Right lobe of liver (tissue), 6 donors: Measurements from ENCODE around the gene AKAP13. TPM values are rescaled to one million over a fixed set of nuclear protein-coding genes. Genes with fewer than 3 reads are reported as not detected.

ENCODE experiments used
- ATAC-seq, 4 donors: fragments of 200-7000 bp; cut with Tn5 transposase; one replicate each; pipeline ENCODE4 v1.9.1; 2020; ENCODE audit warnings: mild to moderate bottlenecking in 4 of 4, moderate library complexity in 4 of 4
- DNase-seq, 3 donors: peaks; one replicate each; pipeline ENCODE4 v3.0.0-alpha.2; 2020
- H3K27ac ChIP-seq, 3 donors: fragments of 200-600 bp; one replicate each; pipeline ENCODE4 v1.8.0; 2022
- H3K27me3 ChIP-seq, 2 donors: fragments of 200-600 bp; one replicate each; pipeline ENCODE4 v1.8.0; 2022
- H3K36me3 ChIP-seq, 4 donors: fragments of 200-600 bp; sonication (generic) in 1 of 4; one replicate each; pipeline versions ENCODE4 v1.5.1 to v1.8.0; 2017 to 2022; ENCODE audit warnings: control low read depth in 1 of 4
- H3K4me1 ChIP-seq, 4 donors: fragments of 200-600 bp; sonication (generic) in 1 of 4; one replicate each; pipeline versions ENCODE4 v1.5.1 to v1.8.0; 2017 to 2022; ENCODE audit warnings: control low read depth in 1 of 4
- H3K4me3 ChIP-seq, 3 donors: fragments of 200-600 bp; one replicate each; pipeline ENCODE4 v1.8.0; 2022
- H3K9me3 ChIP-seq, 4 donors: fragments of 200-600 bp; sonication (generic) in 1 of 4; one replicate each; pipeline versions ENCODE4 v1.5.1 to v1.8.0; 2017 to 2022; ENCODE audit warnings: control low read depth in 1 of 4
- CTCF ChIP-seq, 4 donors: fragments of 200-600 bp in 3 of 4; fragments of 450-650 bp in 1 of 4; IDR thresholded peaks; one replicate each; pipeline versions ENCODE4 v1.5.1 to v1.8.0; 2016 to 2022; ENCODE audit warnings: antibody characterized with exemption in 4 of 4, mild to moderate bottlenecking in 2 of 4
- POLR2A ChIP-seq: fragments of 450-650 bp; IDR thresholded peaks from one replicate; pipeline ENCODE4 v1.6.1; 2017; ENCODE audit warnings: antibody characterized with exemption, mild to moderate bottlenecking
- WGBS: methylation state at CpG from one replicate; pipeline ENCODE4 v1.1.6; 2018; ENCODE audit warnings: low coverage, low lambda C conversion rate; ENCODE audit not compliant: insufficient coverage; ENCODE audit errors: missing lambda C conversion rate; 5-methylcytosine and 5-hydroxymethylcytosine counted together
- intact Hi-C, 2 donors: fragments of 100-400 bp; cut with DNase I; formaldehyde crosslinking; loops; one replicate each; pipeline versions ENCODE4 v1.11.2 to v1.14.1; 2022
- total RNA-seq, 6 experiments: library from RNA; depleted of rRNA in 2 of 6; stranded (reverse); fragments of >200 nt in 2 of 6; fragmentation: NEBNext Ultra II Directional in 3 of 6; extraction: Animal tissue kit (Norgen Biotek cat#: 25700) in 3 of 6; gene quantifications; one replicate each; pipeline versions ENCODE4 v1.1.0 to v1.2.4, GENCODE V29; 2016 to 2023
- donor health status: DM: no; HTN: yes; CAD: no.
- donor health status: DM: no; HTN: no; CAD: no.
- donor health status: DM: no; HTN: no; CAD: no.
- donor health status: DM: no; HTN: yes; CAD: no.
- donor health status: DM: no; HTN: yes; CAD: no.

The AKAP13 gene
- total RNA-seq, 6 experiments from 2014 or later, result 50.1 to 73.1 (median 63.9) TPM

- intact Hi-C loops, result no loop called here
- H3K27ac ChIP-seq, result no peak overlapping the region
- WGBS, result 52% methylated on average over 6 of the region's 6 CpGs
- no peak for ATAC-seq
- no peaks in the 10 kb centered on the region for H3K4me1 ChIP-seq
- H3K9me3 ChIP-seq, result no peaks in the 10 kb centered on the region
- H3K27me3 ChIP-seq, result no peaks in the 10 kb centered on the region
- no peak for TF ChIP-seq POLR2A
- TF ChIP-seq CTCF (IDR thresholded peaks at IDR 0.05), result no peak
- no peaks in the 10 kb centered on the region for H3K36me3 ChIP-seq
- H3K4me3 ChIP-seq, result no peak overlapping the region
- no peak for DNase-seq
Observed at GRCh38 chr15:85463976-85464375, 83.6 kb downstream of the AKAP13 start.

DNA sequence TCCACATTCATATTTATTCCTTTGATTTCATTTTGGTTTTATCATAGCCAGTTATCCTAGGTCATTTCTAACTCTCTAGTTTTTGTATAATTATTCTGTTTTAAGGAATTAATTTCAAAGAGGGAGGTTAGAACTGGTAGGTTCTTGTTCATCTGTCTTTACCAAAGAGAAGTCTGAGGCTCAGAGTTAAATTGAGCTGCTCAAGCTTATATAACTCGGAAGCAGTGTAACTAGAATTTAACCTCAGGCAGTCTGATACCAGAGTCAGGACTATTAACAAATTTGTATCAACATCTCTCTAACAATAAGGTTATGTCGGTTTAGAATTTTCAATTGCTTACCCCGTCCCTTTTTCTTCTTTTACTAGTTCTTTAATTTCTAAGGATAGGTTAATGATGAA lies 84.1 kb downstream of the AKAP13 start:
- no peak for DNase-seq
- no peaks in the 10 kb centered on the region for H3K9me3 ChIP-seq
- H3K4me3 ChIP-seq, result no peak overlapping the region
- no peaks in the 10 kb centered on the region for H3K27me3 ChIP-seq
- no peaks in the 10 kb centered on the region for H3K36me3 ChIP-seq
- no peaks in the 10 kb centered on the region for H3K4me1 ChIP-seq
- no peak for TF ChIP-seq POLR2A
- no peak for TF ChIP-seq CTCF (IDR thresholded peaks at IDR 0.05)
- 80% methylated on average over 3 of the region's 3 CpGs for WGBS
- intact Hi-C loops, result no loop called here
- H3K27ac ChIP-seq, result no peak overlapping the region
- ATAC-seq, result no peak

DNA sequence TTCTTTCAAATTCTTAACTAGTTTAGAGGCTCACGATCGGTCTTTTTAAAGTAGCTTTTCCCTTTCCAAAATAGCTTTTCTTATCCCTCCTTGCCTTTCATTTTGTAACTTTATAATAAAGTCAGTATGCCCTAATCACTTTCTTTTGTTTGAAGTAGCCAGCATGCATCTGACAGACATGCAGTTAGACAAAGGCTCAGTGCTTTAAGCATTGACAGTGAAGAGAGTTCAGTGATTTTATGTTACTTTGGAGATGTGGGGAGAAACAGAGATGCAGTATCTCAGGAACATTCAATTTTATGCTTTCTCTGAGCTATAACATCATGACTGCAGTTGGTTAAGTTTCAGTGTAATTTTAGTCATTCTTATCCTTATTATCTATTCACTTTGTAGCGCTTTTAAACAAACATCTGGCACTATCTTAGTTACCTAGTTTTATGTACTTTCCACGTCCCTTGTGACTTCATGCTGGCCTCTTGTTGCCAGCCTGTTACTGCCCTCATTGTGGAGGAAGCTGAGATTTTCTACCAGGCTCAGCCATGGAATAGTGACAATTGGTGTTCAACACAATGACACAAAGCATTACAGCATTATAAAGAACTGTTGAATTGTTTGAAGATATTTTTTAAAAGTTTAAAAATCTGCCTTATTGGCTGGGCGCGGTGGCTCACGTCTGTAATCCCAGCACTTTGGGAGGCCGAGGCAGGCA lies 90.3 kb downstream of the AKAP13 start:
- Histone ChIP-seq H3K4me3 (no peak overlapping the region), H3K27me3 (no peaks in the 10 kb centered on the region), H3K4me1 (no peaks in the 10 kb centered on the region), H3K27ac (no peak overlapping the region), H3K9me3 (no peaks in the 10 kb centered on the region), H3K36me3 (no peaks in the 10 kb centered on the region)
- ATAC-seq (peak in 3 of 4 donors; percentile 39 to 78 (median 63)), DNase-seq (no peak)
- WGBS, result 71% methylated on average over 7 of the region's 8 CpGs
- intact Hi-C loops, result no loop called here
- TF ChIP-seq POLR2A, result no peak
- TF ChIP-seq CTCF (IDR thresholded peaks at IDR 0.05), result no peak

DNA sequence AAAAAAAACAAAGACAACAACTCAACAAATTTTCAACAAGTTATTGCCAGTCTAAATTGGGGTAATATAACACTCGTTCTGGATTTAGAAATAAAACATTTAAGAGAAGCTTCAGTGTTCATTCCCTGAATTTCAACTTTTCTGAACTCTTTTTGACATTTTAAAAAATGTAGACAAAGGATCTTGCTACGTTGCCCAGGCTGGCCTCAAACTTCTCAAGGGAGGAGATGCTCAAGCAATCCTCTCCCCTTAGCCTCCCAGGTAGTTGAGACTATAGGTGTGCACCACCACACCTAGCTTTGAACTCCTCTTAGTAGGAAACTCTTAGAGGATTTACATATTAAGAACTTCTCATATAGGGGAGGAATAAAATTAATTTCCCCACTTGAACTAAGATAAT lies 91.9 kb downstream of the AKAP13 start:
- Histone ChIP-seq H3K27me3 (no peaks in the 10 kb centered on the region), H3K36me3 (no peaks in the 10 kb centered on the region), H3K27ac (no peak overlapping the region), H3K4me3 (no peak overlapping the region), H3K4me1 (no peaks in the 10 kb centered on the region), H3K9me3 (no peaks in the 10 kb centered on the region)
- TF ChIP-seq POLR2A, result no peak
- TF ChIP-seq CTCF (IDR thresholded peaks at IDR 0.05), result no peak
- DNase-seq (no peak), ATAC-seq (no peak)
- 93% methylated on average over 2 of the region's 2 CpGs for WGBS
- intact Hi-C loops, result no loop called here
